Activated naive CD4-positive, alpha-beta T cell treated with anti-CD3 and anti-CD28 coated beads for 36 hours (primary cell): ENCODE measurements around the gene ONECUT1. TPM values are rescaled to one million over a fixed set of nuclear protein-coding genes. Genes with fewer than 3 reads are reported as not detected.

Experiments
- CTCF ChIA-PET: fragments of 350-600 bp; sonication (Branson Sonifier 250); formaldehyde crosslinking; loops from one replicate; lab custom pipeline; 2021; ENCODE audit warnings: antibody characterized with exemption; lab: Charles Lee
- DNase-seq: peaks from one replicate; pipeline ENCODE4 v3.0.0-alpha.2; 2020
- H3K27ac Mint-ChIP-seq: one replicate; pipeline ENCODE4 v1.8.0; 2021; ENCODE audit warnings: mild to moderate bottlenecking, mixed read lengths
- H3K27me3 Mint-ChIP-seq: one replicate; pipeline ENCODE4 v1.8.0; 2021; ENCODE audit warnings: low read depth, mixed read lengths
- H3K36me3 Mint-ChIP-seq: one replicate; pipeline ENCODE4 v1.8.0; 2021; ENCODE audit warnings: low read depth, mixed read lengths
- H3K4me1 Mint-ChIP-seq: one replicate; pipeline ENCODE4 v1.8.0; 2021; ENCODE audit warnings: low read depth, mixed read lengths
- H3K4me3 Mint-ChIP-seq: one replicate; pipeline ENCODE4 v1.8.0; 2021; ENCODE audit warnings: mild to moderate bottlenecking, moderate library complexity, mixed read lengths
- H3K9me3 Mint-ChIP-seq: one replicate; pipeline ENCODE4 v1.8.0; 2021; ENCODE audit warnings: mixed read lengths
- intact Hi-C: fragments of 100-400 bp; cut with micrococcal nuclease; formaldehyde crosslinking; loops from one replicate; pipeline ENCODE4 v1.15.1; 2023
- total RNA-seq, 2 experiments: library from RNA; stranded (reverse); gene quantifications; one replicate each; pipeline ENCODE4 v1.2.3, GENCODE V29; 2021

Gene ONECUT1
- total RNA-seq, 2 experiments from 2014 or later: not detected

DNA sequence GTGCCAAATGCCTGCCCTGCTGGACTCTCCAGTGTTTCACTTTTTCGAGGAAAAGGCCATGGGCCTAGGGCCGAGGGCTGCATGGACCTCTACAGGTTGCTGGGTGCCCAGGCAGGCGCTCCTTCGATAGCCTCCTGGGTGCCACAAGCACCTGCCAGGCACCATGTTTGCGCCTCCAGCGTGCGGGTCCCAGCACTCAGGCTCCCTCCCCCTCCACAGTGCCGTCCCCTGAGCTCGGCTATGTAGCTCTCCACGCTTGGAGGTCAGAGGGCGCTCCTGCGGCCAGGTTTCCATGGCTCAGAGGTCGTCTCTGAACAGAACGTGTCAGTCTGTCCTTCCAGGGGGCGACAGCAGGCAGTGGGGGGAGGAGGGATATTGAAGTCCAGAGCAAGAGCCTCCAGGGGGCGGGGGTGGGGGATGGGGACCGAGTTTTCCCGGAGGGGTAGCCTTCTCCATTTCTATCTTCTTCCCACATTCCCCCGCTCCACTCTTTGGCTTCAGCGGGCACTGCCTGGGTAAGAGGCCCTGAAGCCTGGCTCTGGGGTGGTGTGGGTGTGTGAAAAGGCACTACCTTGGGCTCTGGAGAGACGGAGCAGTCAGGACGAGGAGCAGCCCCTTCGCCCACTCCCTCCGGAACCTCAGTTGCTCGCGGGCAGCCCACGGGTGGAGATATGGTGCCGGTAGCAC, 3.6 kb downstream of the ONECUT1 start:
- no peak overlapping the region for H3K4me3 Mint-ChIP-seq
- no peak overlapping the region for H3K27ac Mint-ChIP-seq
- no peaks in the 10 kb centered on the region for H3K9me3 Mint-ChIP-seq
- intact Hi-C loops: loop anchor here (10.0 kb wide), 2 partner anchors 178 to 728 kb away; no protein-coding TSS in a partner anchor
- peaks cover 26% of the 10 kb centered on the region for H3K4me1 Mint-ChIP-seq
- CTCF ChIA-PET: interaction anchor here (0.8 kb wide), 1 partner anchor 11 kb away, joined by 3 read pairs; no protein-coding TSS in a partner anchor
- H3K27me3 Mint-ChIP-seq: peaks cover 80% of the 10 kb centered on the region
- no peak for DNase-seq
- H3K36me3 Mint-ChIP-seq: no peaks in the 10 kb centered on the region

DNA sequence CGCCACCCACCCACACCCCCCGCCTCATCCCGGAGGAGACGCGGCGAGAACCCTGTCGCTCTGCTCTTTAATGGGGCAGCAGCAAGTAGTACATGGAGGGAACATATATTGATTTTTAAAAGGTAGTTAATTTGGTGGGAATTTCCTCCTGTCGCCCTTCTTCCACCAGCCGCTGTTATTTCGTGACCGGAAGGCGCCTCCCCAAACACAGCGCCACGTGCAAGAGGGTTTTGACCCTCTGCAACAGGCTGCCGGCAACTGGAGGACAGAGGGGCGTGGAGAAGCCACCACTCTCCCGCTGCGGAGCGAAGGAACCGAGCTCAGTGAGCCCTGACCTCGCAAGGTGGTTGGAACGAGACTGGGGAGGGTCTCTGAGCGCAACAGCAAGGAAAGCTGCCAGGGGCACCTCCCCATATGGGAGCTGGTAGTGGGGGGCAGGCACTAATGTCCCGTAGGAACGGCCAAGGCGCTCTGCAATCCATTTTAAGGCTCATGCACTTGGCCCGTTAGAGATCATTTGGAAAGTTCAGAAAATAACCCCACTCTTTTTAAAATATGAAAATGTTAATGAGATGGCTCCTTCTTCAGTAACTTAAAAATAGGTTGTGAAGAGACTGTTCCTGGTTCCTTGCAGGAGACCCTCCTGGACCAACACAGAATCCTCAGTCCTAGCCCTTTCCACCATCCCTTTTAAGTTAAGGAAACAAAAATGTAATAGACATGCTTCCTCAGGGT, 4.3 kb downstream of the ONECUT1 start:
- intact Hi-C loops: loop anchor here (10.0 kb wide), 2 partner anchors 179 to 729 kb away; no protein-coding TSS in a partner anchor
- Mint-ChIP-seq H3K4me3 (no peak overlapping the region), H3K36me3 (no peaks in the 10 kb centered on the region), H3K27me3 (peaks cover 77% of the 10 kb centered on the region), H3K9me3 (no peaks in the 10 kb centered on the region), H3K27ac (no peak overlapping the region), H3K4me1 (peaks cover 26% of the 10 kb centered on the region)
- CTCF ChIA-PET: interaction anchor here (0.6 kb wide), 1 partner anchor 1010 kb away, joined by 3 read pairs; no protein-coding TSS in a partner anchor
- DNase-seq: no peak

DNA sequence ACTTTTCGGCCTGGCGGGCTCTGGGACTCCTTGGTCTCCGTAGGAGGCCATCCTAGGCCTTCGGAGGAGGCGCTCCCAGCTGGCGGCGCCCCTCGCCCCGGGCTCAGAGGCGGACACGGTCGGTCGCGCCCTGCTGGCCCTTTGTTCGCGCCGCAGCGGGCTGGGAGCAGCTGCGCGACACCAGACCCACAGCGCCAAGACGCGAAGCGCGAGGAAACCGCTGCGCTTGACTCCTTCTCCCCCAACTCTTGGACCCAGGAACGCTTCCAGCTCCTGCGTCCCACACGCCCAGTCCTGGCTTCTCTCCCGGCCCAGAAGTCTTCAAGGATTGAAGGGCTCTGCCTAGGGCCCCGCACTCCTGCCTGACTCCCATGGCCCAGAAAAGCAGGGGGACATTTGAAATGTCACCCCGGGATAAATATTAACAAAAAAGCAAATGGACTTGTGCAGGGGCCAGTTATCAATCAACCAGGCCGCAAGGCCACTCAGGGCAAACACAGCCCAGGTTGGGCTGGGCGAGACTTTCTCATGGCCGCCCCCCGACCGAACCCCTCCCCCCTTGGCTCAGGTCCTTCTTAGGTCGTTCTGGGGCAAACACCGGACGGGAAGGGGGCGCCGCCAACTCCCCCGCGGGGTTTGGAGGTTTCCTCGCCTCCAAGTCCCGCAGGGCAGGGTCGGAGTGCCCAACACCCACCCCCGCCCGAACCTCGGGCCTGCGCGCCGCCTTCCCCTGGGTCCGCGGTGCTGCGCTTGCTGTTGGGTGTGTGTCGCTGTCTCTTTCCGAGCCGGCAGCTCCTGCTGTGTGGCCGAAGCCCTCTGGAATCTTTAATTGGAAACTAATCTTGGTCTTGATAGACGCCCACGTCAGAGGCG, 5.1 kb downstream of the ONECUT1 start:
- no peak overlapping the region for H3K27ac Mint-ChIP-seq
- intact Hi-C loops: loop anchor here (5.0 to 10.0 kb wide), 3 partner anchors 180 to 802 kb away; no protein-coding TSS in a partner anchor
- no peak overlapping the region for H3K4me3 Mint-ChIP-seq
- peaks cover 34% of the 10 kb centered on the region for H3K4me1 Mint-ChIP-seq
- DNase-seq: no peak
- no peaks in the 10 kb centered on the region for H3K36me3 Mint-ChIP-seq
- no peaks in the 10 kb centered on the region for H3K9me3 Mint-ChIP-seq
- CTCF ChIA-PET: interaction anchor here (0.6 to 1.0 kb wide), 2 partner anchors 14 to 1009 kb away, joined by 3 read pairs; no protein-coding TSS in a partner anchor
- H3K27me3 Mint-ChIP-seq: peaks cover 79% of the 10 kb centered on the region

DNA sequence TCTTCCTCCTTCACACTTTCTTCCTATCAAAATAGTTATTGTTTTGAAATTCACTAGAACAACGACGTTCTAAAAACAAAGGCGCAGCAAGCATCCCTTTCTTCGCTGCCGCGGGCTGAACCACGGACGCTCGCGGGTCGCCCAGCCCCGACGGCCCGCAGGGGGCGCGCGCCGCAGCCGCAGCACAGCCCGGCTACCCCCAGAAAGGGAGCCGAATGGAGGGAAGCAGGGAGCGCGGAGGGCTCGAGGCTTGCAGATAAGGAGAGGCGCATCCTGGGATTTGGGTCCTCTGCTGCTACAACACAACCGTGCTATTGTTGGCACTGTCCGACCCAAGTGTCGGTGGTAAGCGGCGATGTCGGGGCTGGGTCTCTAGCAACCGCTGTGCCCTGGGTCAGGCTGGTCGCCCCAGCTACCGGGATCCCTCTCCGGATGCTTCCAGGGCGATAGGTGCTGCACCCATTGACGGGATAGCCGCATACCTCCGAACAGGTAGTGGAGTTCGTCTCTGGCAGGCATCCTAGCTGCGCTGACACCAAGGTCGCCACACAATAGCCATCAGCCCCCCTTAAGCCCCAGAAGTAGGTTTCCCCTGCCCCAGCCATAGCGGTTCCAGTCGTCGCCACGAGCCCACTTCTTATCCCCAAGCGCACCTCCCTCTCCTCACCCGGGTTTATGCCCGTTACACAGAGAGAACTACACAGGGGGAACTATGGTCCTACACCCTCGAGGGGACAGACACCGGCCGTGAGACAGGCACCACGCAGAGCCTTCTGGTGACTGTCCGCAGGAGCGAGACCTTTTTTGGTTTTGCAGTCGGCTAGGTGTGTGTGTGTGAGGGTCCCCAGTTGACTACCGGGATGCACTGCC, 6.0 kb downstream of the ONECUT1 start:
- intact Hi-C loops: loop anchor here (5.0 to 10.0 kb wide), 3 partner anchors 181 to 803 kb away; no protein-coding TSS in a partner anchor
- peaks cover 77% of the 10 kb centered on the region for H3K27me3 Mint-ChIP-seq

DNA sequence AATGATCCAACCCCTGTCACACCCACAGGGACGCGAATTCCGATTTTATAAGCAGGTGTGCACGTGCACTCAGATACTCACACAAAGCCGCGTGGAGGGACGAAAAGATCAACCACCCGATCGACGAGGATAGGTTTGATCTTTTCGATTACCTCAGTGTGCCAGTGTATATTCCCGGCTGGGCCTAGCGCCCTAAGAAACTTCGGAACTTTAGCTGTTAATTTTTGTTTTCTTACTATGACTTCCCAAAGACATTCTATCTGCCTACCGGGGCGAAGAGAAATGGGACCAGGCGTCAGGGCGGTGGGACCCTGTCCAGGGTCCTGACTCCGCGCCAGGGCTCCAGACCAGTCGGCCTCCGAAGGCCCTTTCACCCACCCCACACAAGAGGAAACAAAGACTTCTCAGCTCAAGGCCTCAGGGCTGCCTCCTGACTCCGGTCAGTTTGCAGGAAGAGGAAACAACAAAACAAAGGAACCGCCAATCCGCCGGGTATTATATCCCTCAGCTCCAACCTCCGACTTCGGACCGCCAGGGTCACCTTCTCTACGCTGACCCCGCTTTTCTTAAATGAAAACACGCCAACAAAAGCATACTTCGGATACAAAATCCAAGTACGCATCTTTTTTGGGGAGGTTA, 6.8 kb downstream of the ONECUT1 start:
- Mint-ChIP-seq H3K4me1 (peaks cover 33% of the 10 kb centered on the region), H3K36me3 (no peaks in the 10 kb centered on the region), H3K4me3 (no peak overlapping the region), H3K9me3 (no peaks in the 10 kb centered on the region), H3K27me3 (peaks cover 71% of the 10 kb centered on the region), H3K27ac (no peak overlapping the region)
- CTCF ChIA-PET: interaction anchor here (0.7 to 2.0 kb wide), 3 partner anchors 16 to 509 kb away, joined by 3 to 5 read pairs (median 4); no protein-coding TSS in a partner anchor
- no peak for DNase-seq
- intact Hi-C loops: loop anchor here (5.0 to 10.0 kb wide), 3 partner anchors 181 to 804 kb away; no protein-coding TSS in a partner anchor

More for the DNA sequence above, 6.0 kb downstream of the ONECUT1 start:
- Mint-ChIP-seq H3K4me3 (no peak overlapping the region), H3K36me3 (no peaks in the 10 kb centered on the region), H3K27ac (no peak overlapping the region), H3K9me3 (no peaks in the 10 kb centered on the region), H3K4me1 (peaks cover 36% of the 10 kb centered on the region)
- DNase-seq: no peak
- CTCF ChIA-PET: interaction anchor here (1.0 kb wide), 1 partner anchor 15 kb away, joined by 3 read pairs; no protein-coding TSS in a partner anchor

DNA sequence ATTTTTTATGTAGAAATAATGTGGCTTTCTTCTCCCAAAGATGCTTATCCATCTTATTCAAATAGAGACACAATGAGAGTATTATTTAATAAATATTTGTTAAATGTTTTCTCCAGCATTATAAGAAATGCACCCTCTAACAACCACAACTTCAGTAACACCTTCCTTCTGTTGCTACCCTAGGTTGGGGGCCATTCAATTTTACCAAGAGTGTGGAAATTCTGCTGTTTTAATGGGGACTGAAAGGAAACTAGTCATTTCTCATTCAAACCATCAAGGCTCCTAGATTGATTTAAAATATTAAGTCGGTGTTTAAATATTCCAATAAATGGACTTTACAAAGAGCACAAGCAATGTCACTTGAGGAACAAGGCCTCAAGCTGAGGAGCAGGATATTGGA, 7.6 kb downstream of the ONECUT1 start:
- CTCF ChIA-PET: interaction anchor here (0.6 to 2.0 kb wide), 3 partner anchors 17 to 609 kb away, joined by 3 to 5 read pairs (median 4); no protein-coding TSS in a partner anchor
- Mint-ChIP-seq H3K9me3 (no peaks in the 10 kb centered on the region), H3K4me3 (no peak overlapping the region), H3K27me3 (peaks cover 68% of the 10 kb centered on the region), H3K4me1 (peaks cover 28% of the 10 kb centered on the region), H3K27ac (no peak overlapping the region), H3K36me3 (no peaks in the 10 kb centered on the region)
- intact Hi-C loops: loop anchor here (5.0 to 10.0 kb wide), 3 partner anchors 182 to 805 kb away; no protein-coding TSS in a partner anchor
- no peak for DNase-seq

DNA sequence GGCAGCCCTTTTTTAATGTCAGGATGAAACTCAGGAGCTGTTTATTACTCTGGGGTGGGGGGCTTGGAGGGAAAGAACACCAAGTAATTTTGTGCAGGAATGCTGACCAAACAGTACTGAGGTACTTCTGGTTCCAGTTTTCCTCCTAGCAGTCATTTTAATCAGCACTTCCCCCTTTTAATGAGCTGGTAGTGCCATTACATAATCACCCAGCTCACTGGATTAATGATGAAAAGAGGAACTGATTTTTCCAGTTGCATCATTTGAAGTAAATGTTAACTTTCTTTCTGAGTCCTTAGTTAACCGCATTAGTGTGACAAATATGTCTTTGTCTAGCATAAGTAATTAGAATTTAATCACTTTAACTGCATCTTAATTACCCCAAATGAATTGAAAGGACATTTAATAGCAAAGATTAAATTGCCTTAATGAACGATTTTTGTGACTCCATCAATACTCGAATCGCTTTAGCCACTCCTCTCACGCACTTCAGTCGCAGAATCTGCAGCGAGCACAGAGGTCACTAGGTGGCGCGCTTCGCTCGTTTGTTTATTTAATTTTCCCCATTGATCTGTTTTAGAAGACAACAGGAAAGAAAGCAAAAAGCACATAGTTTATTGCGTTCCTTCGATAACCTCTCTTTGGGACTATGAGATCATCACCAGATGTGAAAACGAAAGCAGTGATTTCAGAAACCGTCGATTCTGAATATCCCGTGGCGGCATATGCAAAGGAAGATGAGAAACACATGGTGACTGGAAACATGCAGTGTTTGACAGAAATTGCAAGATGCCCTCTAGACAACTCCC, 9.8 kb downstream of the ONECUT1 start:
- H3K4me1 Mint-ChIP-seq: peaks cover 24% of the 10 kb centered on the region
- H3K27me3 Mint-ChIP-seq: peaks cover 65% of the 10 kb centered on the region
- intact Hi-C loops: loop anchor here (1.0 to 10.0 kb wide), 5 partner anchors 184 to 937 kb away; no protein-coding TSS in a partner anchor
- H3K36me3 Mint-ChIP-seq: no peaks in the 10 kb centered on the region
- peak; percentile 83 for DNase-seq
- H3K27ac Mint-ChIP-seq: no peak overlapping the region
- no peak overlapping the region for H3K4me3 Mint-ChIP-seq
- CTCF ChIA-PET: interaction anchor here (0.6 to 0.8 kb wide), 4 partner anchors 8 to 496 kb away, joined by 3 to 4 read pairs (median 3); no protein-coding TSS in a partner anchor
- no peaks in the 10 kb centered on the region for H3K9me3 Mint-ChIP-seq

DNA sequence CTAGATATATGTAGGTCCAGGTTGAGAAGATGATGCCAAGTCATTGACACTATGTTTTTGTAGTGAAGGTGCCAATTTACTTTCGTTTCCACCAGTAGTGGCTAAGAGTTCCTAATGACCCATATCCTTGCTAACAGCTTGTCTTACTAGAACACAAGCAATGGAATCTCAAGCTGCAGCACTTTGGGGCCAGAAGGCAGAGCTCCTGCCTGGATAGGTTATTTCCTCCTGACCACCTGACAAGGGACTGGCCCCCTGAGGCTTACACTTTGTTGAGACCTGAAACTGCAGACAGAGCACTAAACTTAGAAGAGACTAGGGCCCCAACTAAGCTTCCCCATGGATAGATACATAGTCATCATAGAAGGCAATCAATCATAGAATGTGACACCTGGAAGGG, 11.7 kb downstream of the ONECUT1 start:
- CTCF ChIA-PET: interaction anchor here (0.7 kb wide), 2 partner anchors 204 to 555 kb away, joined by 4 to 5 read pairs; no protein-coding TSS in a partner anchor
- no peaks in the 10 kb centered on the region for H3K9me3 Mint-ChIP-seq
- intact Hi-C loops: no loop called here
- no peak overlapping the region for H3K27ac Mint-ChIP-seq
- H3K4me1 Mint-ChIP-seq: peaks cover 16% of the 10 kb centered on the region
- H3K36me3 Mint-ChIP-seq: no peaks in the 10 kb centered on the region
- H3K4me3 Mint-ChIP-seq: no peak overlapping the region
- H3K27me3 Mint-ChIP-seq: peaks cover 63% of the 10 kb centered on the region
- DNase-seq: no peak

DNA sequence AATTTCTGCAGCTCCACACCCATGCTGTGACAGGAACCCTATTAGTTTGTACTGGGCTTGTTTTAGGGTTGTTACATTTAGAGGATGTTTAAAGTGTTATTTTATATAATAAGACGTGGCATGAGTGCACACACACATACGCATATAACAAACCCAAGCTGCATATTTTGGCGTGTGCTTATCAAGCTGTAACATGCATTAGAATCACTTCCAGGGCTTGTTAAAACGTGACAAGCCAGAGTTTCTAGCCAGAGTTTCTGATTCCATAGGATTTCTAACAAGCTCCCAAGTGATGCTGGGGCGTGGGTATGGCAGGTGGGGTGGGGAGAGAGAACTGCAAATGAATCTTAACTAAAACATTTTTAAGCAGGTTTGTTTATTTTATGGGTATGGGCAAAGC, 17.4 kb downstream of the ONECUT1 start:
- H3K27ac Mint-ChIP-seq: no peak overlapping the region
- intact Hi-C loops: no loop called here
- no peaks in the 10 kb centered on the region for H3K9me3 Mint-ChIP-seq
- H3K27me3 Mint-ChIP-seq: peaks cover 52% of the 10 kb centered on the region
- H3K4me1 Mint-ChIP-seq: no peaks in the 10 kb centered on the region
- CTCF ChIA-PET: interaction anchor here (0.6 to 0.8 kb wide), 2 partner anchors 7 to 39 kb away, joined by 3 read pairs; no protein-coding TSS in a partner anchor
- H3K36me3 Mint-ChIP-seq: no peaks in the 10 kb centered on the region
- H3K4me3 Mint-ChIP-seq: no peak overlapping the region
- DNase-seq: no peak

DNA sequence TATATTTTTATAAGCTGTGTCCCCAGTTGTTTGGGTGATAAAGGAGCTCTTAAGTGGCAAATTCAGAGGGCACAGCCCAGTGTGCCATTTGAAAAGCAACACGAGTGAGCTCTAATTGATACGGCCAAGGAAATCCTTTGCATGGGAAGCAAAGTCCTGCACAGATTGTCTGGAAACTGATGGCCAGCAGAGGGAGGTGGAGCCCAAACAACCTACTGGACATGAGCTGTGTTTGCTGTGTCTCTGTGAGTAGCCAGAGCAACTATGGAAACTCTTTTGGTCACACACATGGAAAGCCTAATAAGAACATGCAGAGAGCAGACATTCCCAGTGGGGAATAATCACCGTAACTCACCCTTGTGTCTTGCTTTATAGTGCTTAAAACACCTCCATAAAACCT, 24.4 kb downstream of the ONECUT1 start:
- H3K4me3 Mint-ChIP-seq: no peak overlapping the region
- H3K4me1 Mint-ChIP-seq: no peaks in the 10 kb centered on the region
- DNase-seq: no peak
- H3K36me3 Mint-ChIP-seq: no peaks in the 10 kb centered on the region
- intact Hi-C loops: no loop called here
- H3K27me3 Mint-ChIP-seq: peaks cover 19% of the 10 kb centered on the region
- no peaks in the 10 kb centered on the region for H3K9me3 Mint-ChIP-seq
- H3K27ac Mint-ChIP-seq: no peak overlapping the region
- CTCF ChIA-PET: interaction anchor here (0.5 kb wide), 1 partner anchor 1043 kb away, joined by 8 read pairs; no protein-coding TSS in a partner anchor
